ENCODE data around the gene POLG.

POLG gene

DNA sequence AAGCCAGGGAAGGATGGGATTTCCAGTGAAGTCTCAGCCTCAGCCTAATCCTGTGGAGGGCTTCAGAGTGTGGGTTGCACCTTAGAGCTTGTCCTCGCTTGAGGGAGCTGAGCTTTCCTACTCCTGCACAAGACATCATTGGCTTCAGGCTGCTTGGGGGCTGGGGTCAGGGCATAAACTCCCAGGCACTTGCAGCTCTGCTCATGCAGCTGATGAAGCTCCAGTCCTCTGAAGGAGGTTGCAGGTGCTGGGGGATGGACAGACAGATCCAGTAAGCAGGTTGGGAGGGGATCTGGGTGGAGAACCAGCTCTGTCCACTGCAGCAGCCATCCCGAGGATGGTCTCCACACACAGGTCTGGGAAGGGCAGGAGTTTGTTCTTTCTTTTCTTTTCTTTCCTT, 19.4 kb upstream of the POLG start:
- no peak for DNase-seq

GRCh38 chr15:89352476-89352875, 17.9 kb upstream of the POLG start:
- DNase-seq = no peak

GRCh38 chr15:89349206-89349558, 14.6 kb upstream of the POLG start:
- no peak for DNase-seq

GRCh38 chr15:89346516-89347231, 12.1 kb upstream of the POLG start:
- DNase-seq = no peak

- DNase-seq = no peak
These were observed 10.6 kb upstream of the POLG start for GRCh38 chr15:89345248-89345647.

GRCh38 chr15:89342840-89343239, 8.2 kb upstream of the POLG start:
- DNase-seq = no peak

DNA sequence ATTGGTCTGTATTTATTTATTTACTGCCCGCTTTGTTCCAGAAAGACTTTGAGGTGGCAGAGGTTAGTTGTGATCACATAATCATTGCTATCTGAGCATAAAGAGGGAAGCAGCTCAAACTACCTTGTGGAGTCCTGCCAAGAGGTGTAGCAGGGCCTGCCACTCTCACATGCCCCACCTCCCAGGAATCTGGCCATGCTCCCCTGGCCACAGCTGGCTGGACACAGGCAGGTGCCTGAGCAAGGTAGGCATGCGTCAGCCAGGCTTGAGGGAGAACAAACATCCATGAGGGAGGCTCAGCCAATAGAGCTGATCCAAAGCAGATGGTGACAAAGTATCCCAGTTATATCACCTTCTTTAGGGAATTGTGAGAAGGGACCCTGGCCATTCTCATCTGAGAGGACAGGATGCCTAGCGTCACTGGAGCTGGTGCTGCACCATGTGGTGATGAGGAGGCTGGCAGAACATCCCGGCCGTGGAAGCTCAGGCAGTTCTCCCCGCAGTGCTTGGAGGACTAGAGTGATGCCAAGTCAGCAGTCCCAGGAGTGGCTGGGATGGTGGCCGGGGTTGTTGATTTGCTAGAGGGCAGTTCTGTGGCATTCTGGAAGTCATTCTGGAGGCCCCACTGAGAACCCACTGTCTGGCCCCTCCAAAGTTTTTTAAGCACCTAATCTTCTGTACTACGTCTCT, 6.8 kb upstream of the POLG start:
- peak; percentile 39 for DNase-seq

GRCh38 chr15:89340573-89340972, 5.9 kb upstream of the POLG start:
- no peak for DNase-seq

DNA sequence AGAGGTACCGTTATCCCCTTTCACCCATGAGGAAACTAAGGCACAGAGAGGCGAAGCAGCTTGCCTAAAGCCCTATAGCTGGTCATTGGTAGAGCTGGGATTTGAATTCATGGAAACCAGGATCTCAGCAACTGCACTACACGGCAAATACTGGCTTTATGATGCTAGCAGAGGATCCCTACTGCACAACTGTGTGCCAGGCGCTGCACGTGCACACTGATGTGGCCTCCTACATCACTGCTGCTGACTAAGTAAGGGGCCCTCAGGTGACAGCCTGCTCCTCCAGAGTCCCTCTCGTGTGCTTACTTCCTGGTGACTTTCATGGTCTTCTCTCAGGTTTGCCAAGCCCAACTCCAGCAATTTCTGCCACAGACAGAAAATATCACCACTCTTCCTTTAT, 3.4 kb upstream of the POLG start:
- DNase-seq = no peak

GRCh38 chr15:89335298-89336041, 846 bp upstream of the POLG start:
- peak; percentile 23 for DNase-seq

DNA sequence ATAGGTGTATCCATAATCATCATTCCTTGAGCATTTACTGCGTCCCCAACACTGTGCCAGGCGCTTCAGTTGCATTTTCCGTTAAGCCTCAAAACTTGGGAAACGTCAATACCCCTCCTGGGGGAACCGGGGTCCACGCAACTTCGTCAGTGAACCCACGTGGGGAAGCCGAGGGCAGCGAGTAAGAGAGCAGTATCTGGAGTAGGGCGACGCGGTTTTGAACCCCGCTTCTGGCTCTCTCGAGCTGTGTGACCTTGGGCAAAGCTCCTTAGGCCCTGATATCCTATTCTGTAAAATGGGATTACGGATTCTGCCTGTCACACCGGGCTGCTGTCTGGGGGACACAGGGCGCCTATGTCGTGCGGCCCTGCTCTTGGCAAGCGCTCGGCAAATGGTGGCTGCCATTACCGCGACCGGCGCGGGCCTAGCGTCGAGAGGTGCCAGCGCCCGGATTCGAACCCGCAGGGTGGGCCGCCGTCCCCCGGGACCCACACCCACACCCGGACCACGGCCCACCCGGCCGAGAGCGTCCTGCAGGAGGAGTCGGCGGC, 590 bp downstream of the POLG start:
- no peak for DNase-seq

GRCh38 chr15:89333011-89333860, 1.4 kb downstream of the POLG start:
- no peak for DNase-seq

DNA sequence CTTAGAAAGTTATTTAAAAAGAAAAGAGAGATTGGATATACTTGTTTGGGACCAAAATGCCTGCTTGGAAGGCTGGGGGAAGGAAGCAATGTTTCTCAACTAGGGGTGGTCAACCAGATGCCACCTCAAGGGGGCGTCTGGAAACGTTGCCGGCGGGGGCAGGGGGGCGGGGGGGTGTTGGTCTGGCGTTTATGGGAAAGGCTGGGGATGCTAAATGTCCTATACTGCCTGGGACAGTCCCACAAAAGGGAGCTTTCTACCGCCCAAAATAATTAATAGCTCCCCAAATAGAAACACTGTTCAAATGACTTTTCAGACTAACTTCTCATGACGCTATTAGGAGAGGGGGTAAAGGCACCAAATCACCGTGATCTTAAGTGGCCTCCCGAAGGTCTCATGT, 2.2 kb downstream of the POLG start:
- DNase-seq = no peak

- no peak for DNase-seq
These were observed 3.6 kb downstream of the POLG start for GRCh38 chr15:89330881-89331595.

DNA sequence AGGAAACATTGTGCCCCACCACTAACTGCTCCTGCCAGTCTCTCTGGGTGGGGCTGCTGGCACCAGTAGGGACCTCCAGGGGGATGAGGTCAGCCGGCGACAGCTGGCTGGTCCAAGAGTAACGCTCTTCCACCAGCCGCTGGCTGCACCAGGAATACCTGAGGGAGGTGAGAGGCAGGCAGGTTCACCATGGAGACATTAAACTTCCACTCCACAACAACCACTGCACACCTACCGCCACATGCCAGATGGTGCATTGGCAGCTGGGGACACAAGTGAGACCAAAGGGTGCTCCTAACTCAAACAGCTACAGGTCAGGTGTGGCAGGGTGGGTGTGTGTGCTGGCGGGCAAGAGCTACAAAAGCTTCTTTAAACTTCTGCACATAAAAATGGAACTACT, 4.5 kb downstream of the POLG start:
- no peak for DNase-seq

GRCh38 chr15:89329329-89330084, 5.1 kb downstream of the POLG start:
- DNase-seq = no peak

DNA sequence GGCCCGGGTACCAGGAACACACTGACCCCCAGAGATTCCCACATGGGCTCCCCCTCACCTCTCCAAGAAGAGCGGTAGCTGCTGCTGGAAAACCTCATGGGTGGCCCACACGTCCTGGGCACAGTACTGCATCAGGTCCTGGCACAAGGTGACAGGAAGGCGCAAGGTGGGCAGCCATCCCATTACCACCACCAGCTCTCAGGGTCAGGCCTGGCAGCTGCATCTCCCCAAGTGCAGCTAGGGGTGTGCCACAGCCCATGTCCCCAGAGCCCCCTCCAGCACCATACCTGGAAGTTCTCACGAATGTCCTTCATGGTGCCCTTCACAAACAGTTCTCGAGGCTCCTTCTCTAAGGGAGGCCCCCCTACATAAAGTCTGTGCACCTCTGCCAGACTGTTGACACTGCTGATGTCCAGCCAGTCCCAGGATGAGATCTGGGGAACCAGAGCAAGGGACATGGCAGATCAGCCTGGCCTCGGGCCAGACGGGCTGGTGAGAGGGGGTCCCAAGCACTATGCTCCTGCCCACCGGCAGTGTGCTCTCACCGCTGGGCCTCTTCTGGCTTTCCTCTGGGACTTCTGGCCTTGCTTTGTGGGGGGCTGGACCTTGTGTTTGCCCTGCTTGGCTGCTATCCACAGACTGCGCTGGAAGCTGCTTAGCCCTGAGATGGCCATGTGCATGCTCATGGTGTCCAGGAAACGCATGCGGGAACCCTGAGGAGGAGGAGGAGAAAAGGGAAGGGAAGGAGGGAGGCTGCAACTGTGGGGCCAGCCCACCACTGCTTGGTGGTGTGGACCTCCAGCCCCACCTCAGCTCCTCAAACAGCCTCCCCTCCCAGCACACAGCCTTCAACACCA, 6.0 kb downstream of the POLG start:
- DNase-seq = no peak

- DNase-seq = no peak
These were observed 7.5 kb downstream of the POLG start for GRCh38 chr15:89327113-89327512.

DNA sequence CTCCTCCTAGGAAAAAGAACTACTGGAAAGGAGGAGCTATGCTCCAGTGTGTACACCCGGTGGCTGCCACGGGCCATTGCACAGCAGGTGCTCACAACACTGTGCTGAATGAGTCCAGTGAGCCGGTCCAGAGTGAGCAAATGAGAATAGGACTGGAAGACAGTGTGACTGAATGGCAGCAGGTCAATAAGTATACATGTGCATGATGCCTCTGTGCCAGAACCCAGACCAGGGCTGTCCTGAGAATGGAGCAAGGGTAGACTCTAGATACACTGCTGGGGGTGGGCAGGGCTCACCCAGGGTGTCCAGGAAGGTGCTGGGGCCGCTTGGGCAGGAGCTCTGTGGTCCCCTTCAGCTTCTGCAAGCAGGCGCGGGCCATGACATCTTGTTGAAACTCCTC, 8.3 kb downstream of the POLG start:
- peak; percentile 2 for DNase-seq

GRCh38 chr15:89325039-89325803, 9.4 kb downstream of the POLG start:
- DNase-seq = no peak
